Right ventricle myocardium inferior (tissue), 1 donor: Measurements from ENCODE around the gene TGM2. TPM values are rescaled to one million over a fixed set of nuclear protein-coding genes. Genes with fewer than 3 reads are reported as not detected.
A peak's percentile ranks its signal among the peaks of the same experiment; 100 is the strongest.

Experiments
- ATAC-seq: fragments of 200-7000 bp; cut with Tn5 transposase; one replicate; pipeline ENCODE4 v1.9.1; 2020; ENCODE audit warnings: mild to moderate bottlenecking, moderate library complexity
- DNase-seq: peaks from one replicate; pipeline ENCODE4 v3.0.0; 2021; ENCODE audit errors: missing footprints
- intact Hi-C: fragments of 100-400 bp; cut with DNase I; formaldehyde crosslinking; loops from one replicate; pipeline ENCODE4 v1.11.0; 2022
- total RNA-seq: library from RNA; stranded (reverse); fragmentation: NEBNext Ultra II Directional; extraction: Animal tissue kit (Norgen Biotek cat#: 25700); gene quantifications from one replicate; pipeline ENCODE4 v1.2.1, GENCODE V29; 2021
- donor health status: DM: no; HTN: yes; CAD: no; lungs with severe emphysema.

TGM2 gene
- total RNA-seq, 1 donor from 2014 or later: 581 TPM

DNA sequence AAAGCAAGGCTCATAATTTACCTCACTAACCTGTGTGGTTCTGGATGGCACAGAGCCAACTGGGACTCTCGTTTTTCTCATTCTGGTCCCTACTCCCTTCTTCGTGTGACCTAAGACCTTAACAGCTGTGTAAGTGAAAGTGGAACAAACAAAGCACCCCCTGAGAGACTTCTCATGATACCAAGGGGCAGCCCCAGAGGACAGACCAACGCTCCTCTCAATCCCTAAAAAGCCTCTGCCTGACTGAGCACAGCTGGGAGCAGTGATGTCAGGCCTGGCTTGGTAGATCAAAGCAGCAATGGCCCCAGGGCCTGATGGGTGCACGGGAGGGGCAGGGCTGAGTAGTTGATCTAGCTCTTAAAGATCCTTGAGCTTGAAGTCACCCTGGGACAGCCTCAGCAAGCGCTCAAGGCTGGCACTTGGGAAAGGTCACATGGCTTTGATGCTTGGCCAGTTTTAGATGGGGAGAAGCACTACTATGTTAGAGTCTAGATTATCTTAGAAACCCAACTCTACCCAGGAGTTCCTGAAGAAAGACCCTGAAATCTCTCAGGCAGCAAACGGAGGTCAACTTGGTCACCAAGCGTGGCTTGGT, 16.2 kb upstream of the TGM2 start:
- ATAC-seq (no peak), DNase-seq (no peak)
- intact Hi-C loops: no loop called here

DNA sequence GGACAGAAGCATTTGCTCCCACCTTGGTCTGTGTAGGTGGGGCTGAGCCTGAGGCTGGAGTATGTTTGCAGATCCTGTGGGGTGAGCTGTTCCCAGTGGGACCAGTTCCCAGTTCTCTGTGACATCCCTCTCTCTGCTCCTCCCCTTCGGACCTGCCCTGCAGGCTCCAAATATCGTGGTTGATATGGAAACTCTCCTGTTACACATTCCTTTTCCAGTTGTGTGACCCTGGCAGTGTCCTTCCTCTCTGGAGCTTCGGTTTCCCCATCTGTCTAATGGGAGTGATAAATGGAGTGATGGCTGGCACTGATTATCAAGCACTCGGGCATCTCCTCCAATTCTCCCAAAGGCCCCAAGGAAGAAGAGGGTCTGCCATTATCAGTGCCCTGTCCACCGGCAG, 15.7 kb upstream of the TGM2 start:
- DNase-seq (no peak), ATAC-seq (no peak)
- intact Hi-C loops: no loop called here

DNA sequence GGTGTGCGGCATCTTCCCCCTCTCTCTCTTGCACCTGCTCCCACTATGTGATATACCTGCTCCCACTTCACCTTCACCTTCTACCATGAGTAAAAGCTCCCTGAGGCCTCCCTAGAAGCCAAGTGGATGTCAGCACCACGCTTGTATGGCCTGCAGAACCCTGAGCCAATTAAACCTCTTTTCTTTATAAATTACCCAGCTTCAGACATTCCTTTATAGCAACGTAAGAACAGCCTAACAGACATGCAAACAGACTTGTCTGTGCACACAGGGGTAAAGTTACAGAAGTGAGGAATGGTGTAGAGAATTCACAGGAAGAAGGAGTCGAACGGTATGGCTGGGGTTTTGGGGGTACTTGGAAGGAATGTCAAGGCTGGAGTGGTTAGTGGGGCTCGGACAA, 14.8 kb upstream of the TGM2 start:
- ATAC-seq (no peak), DNase-seq (no peak)
- intact Hi-C loops: no loop called here

DNA sequence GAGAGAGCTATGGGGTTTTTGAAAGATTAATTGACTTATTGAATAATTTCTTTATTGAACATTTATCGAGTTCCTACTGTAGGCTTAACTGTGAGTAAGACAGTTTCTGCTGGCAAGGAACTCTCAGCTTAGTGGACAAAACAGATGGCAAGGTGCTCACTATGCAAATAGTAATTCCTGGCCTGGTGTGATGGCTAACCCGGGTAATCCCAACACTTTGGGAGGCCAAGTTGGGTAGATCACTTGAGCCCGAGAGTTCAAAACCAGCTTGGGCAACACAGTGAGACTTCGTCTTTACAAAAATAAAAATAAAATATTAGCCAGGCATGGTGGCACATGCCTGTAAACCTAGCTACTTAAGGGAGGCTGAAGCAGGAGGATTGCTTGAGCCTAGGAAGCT, 13.5 kb upstream of the TGM2 start:
- no peak for ATAC-seq
- DNase-seq: no peak
- intact Hi-C loops: no loop called here

DNA sequence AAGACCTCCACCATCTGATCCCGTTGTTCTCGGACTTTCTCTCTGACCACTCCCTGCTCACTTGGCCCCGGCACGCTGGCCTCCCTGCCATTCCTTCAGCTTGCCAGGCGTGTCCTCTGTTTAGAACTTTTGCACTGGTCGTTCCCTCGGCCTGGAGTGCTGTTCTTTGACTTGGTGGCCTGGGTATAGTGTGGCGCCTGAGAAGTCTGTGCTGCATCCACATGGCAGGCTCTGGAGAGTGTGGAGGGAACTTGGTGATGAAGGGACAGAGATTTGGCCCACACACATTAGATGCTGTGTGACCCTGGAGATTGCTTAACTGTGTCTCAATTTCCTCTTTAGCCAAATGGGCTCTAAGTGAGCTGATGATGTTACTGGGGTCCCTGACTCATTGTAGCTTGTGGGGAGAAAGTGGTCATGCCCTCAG, 13.0 kb upstream of the TGM2 start:
- ATAC-seq: peak; percentile 36
- no peak for DNase-seq
- intact Hi-C loops: no loop called here

DNA sequence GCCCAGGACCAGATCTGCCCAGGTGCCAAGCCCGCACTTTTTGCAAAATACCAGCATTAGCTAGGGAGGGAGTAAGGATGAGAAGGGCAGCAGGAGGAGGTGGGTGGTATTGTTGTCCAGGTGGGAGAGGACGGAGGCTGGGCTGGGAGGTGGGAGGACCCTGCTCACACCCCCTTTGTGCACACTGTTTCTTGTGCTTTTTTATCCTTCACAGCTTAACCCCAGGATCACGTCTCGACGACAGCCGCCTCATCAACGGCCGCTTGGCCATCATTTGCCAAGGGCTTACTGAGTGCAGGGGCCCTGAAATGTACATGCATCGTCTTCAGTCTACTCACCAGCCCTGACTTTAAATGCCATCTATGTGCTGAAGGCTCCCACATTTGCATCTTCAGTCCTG, 12.1 kb upstream of the TGM2 start:
- no peak for ATAC-seq
- no peak for DNase-seq
- intact Hi-C loops: no loop called here

DNA sequence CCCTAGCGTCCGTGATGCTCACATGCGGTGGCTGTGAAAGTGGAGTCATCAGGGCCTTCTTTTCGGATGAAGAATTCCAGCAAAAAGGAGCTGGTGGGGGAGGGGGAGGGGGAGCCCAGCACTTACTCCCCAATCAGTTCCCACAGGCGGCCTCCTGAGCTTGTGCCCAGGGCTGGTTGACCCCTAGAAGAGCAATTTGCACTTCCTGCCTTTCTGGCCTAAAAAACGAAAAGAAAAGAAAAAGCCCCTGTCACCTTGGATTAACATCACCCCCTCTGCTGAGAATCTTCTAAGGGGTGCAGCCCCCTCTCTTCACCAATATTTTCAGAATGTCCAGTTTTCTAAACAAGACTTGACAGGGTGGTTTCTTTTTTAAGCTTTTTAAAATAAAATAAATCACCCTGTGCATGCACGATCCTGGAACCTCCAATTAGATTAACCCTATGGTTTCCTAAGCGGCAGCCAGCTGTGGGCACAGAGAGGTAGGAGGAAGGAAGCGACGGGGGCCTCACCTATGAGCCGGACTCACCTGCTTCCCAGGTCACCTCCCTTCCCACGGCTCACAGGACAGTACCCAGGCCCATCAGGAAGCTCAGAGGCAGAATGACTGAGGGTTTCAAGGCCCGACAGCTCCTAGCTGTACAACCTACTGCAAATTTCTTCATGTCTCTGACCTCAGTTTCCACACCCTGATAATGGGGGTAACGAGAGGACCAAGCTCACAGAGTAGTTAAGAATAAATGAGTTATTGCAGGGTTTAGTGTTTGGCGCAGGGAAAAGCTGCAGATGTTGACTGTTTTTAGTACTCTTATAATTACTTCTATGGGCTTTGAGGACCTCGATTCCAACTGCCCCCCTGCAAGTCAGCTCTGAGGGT, 10.5 kb upstream of the TGM2 start:
- ATAC-seq (no peak), DNase-seq (no peak)
- intact Hi-C loops: no loop called here

DNA sequence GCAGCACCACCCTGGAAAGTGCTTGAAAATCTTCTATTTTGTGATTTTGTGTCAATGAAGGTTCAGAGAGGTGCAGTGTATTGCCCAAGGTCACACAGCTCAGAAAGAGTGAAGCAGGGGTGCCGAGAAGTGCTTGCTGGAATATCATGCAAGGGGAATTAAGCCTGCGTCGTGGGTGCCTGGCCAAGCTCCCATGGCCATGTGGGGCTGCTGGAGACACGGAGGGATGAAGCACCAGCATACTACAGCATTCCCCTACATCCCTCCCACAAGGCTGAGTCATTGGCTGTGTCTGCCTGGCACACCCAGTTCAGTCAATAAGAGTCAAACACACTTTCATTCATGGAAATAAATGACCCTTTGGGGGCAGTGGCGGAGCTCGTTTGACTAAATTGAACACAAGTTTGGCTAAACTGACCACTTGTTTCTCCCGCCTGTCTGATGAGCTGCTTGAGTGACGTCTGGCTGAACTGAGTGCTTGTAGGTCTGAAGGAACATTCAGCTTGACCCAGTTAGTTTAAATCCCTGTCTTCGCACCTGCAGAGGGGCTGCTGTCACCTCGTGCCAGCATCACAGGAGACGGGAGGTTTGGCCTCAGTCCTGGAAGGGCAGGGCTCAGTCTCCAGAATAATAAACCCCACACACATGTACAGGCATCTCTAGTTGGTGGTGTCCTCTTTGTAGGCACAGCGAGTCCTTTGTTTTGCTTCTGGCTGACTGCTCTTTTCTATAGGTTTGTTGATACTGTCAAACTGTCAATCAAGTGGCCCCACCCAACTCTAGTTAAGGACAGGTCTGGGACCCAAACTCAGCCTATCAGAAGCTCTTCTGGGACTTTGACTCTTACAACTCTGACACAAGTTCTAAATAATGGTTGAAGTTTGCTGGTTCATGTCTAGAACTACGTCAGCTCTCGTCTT, 8.4 kb upstream of the TGM2 start:
- intact Hi-C loops: no loop called here
- ATAC-seq (peak; percentile 33), DNase-seq (no peak)

DNA sequence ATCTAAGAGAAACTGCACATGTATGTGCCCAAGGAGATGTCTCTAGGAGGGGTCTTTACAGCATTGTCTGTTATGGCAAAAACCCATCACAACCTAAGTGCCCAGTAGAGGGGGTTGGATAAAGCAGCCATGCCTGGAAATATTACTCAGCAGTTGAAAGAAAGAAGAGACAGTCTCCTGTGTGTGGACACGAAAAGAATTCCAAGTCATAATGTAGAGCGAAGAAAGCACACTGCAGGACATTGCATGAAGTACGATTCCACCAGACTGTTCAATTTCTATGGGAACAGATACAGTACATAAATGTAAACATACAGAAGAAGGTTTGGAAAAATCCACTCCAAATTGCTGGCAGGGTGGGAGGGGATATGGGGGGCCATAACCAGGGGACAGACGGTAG, 7.3 kb upstream of the TGM2 start:
- ATAC-seq (no peak), DNase-seq (no peak)
- intact Hi-C loops: no loop called here

DNA sequence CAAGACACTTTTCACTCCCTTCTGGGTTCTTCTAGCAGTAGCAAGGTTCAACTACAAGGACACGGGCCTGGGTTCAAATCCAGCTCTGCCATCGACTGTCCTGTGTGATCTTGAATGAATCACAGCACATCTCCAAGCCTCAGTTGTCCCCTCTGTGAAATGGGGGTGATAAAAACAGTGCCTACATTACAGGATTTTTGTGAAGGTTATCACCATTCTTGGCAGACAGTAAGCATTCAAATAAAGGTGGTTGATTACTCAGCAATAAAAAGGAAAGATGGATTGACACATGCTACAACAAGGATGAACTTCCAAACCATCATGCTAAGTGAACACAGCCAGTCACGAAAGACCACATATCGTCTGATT, 6.6 kb upstream of the TGM2 start:
- intact Hi-C loops: no loop called here
- ATAC-seq (no peak), DNase-seq (no peak)

DNA sequence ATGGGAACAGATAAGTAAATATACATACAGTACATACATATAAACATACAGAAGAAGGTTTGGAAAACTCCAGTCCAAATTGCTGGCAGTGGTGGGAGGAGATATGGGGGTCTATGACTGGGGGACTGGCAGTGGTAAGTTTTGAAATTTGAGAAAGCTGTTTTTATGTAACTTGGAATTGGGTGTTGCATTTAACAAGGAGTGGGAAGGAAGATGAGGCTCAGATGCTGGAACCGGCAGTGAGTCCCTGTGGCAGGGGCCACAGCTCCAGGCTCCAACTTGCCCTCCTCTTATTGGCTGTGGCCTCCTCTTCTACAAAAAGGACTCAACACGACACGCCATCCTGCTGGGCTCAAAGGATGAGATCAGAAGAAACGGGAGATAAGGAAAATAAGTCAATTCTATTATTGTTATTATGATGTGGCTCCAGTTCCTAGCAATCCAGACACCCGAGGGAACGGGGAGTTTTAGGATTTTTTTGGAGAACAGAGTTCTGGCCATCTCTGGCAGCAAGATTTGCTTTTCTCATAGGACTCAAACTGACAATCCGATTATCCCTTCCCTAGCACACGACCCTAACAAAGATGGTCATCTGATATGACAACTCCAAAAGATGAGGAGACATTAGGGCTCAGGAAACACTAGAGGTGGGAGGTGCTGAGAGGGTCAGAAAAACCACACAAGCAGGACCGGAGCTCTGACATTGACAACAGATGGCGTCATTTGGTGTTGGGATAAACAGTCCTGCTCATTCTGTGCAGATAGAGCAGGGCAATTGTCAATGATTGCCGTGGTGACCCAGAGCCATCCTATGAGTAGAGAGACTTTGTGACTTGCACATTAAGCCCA, 6.0 kb upstream of the TGM2 start:
- intact Hi-C loops: no loop called here
- no peak for DNase-seq
- peak; percentile 48 for ATAC-seq

DNA sequence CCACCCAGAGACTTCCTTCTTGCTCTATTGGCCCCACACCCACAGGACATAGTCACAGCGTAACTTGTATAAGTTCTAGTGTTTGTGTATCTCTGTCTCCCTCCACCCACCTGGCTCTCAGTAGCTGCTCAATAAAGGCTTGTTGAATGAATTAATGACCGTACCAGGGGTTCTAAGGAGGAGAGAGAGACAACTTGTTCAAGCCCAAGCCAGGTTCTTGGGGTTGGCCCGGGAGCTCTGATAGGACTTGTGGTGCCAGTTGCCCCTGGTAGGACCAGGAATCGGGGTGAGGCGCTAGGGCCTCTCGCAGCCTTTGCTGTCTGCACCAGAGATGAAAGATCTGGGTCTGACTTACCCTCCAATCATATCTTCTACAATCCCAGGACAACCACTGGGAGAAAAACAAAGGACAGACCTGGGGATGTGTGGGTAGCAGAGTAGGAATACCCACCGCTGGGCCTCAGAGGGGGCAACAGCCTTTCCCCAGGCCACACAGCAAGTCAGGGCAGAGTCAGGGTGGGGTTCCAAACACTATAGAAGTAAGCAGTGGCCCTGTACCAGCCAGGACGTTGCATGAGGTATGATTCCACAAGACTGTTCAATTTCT, 5.3 kb upstream of the TGM2 start:
- ATAC-seq: no peak
- intact Hi-C loops: no loop called here
- no peak for DNase-seq

DNA sequence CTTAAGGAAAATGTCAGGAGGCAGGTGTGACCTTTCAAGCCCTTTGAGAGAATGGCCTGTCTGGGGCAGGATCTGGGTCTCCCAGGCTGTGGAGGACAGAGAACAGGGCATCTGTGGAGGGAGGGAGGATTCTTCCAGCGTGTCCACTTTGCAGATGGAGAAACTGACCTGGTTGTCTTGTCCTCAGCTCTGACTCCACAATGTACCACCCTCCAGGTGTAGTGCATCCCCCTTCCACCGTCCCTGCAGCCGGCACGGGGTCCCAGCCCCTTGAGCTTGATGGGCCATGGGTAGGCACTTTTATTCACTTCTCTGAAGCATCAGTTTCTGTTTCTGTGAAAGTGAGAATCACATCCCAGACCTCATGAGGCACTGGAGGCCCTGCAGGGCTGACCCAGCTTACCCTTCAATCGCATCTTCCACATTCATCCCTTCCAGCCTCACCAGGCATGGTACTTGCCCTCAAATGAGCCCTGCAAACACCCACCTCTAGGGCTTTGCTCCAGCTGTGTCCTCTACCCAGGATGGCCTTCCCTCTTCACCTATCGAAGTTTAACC, 4.6 kb upstream of the TGM2 start:
- no peak for DNase-seq
- intact Hi-C loops: no loop called here
- no peak for ATAC-seq

DNA sequence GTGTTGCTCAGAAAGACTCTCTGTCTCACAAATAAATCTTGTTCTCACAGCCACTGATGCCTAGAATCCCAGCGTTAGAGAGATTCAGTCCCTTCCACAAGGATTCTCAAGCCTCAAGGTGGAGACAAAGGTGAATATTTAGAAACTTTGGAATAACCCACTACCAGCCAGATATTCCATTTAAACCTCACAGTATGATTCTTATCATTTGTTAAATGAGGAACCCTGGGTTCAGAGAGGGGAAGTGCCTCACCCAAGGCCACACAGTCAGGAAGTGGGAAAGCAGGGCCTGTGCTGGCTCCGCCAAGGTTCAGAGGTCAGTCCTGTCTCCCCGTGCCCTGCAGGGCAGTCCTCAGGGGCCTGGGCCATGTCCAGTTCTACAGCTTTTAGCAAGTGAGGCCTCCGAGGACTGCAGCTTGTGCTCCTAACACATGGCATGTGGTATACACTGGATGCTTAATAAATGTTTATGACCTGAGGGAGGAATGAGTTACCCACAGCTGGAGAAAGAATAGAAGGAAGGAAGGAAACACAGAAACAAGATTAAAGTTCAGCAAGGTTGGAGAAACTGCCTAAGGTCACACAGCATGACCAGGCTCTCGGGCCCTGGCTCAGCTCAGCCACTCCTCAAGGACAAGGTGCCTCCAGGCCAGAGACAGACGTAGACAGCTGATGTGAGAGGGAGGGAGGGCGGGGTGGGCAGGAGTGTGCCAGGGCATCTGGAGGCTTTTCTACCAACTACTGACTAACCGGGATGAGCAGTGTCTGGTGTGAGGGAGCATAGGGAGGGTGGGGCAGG, 3.9 kb upstream of the TGM2 start:
- DNase-seq (peak; percentile 81), ATAC-seq (no peak)
- intact Hi-C loops: no loop called here

DNA sequence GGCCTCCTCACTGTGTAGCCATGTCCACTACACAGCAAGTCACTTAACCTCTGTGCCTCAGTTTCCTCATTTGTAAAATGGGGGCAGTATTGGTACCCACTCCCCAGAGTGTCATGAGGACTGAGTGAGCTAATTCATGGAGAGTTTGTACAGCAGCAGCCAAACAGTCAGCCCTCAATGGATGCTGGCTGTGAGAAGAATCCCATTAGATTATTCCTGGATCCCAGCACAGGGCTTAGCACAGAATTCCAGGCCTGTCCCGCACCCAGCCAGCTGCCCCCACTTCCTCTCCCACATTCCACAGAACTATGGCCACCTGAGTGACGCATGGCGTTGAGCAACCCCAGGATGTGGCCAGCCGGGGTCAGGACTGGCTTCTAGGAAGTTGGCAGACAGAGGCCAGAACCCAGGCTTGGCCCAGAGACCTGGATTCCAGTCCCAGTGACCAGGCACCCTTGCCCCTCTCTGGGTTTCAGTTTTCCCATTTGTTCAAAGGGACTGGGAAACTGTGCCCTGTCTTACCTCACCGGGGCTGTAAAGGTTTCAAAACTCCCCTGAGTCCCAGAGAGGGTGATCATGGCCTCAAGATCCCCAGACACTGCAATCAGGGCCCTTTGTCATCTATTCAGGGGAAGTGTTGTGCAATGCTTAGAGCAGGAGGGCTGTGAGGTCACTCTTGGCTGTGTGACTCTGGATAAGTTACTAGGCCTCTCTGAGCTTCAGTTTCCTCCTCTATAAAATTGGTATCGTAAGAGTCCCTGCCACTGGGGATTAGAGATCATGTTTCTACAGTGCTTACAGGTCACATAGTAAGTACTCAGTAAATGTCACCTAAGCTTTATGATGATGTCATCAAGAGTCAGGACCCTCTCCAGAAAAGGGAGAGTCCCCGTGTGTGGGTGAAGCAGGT, 3.0 kb upstream of the TGM2 start:
- ATAC-seq: peak; percentile 63
- peak; percentile 89 for DNase-seq
- intact Hi-C loops: no loop called here

DNA sequence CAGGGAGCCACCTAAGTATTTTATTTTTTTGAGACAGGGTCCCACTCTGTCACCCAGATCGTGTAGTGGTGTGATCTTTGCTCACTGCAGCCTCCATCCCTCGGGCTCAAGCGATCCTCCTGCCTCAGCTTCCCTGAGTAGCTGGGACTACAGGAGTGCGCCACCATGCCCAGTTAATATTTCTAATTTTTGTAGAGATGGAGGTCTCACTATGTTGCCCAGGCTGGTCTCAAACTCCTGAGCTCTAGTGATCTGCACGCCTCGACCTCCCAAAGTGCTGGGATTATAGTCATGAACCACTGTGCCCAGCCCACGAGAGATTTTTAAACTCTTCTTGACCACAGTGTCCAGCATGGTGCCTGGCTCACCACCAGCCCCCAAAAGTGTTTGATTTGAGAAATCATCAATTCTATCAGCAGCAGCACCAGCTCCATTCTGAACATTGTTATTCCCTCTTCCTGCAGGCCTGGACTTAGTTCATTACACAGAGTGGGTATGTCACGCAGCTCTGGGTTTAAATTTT, 2.3 kb upstream of the TGM2 start:
- no peak for ATAC-seq
- intact Hi-C loops: no loop called here
- DNase-seq: no peak
